Activated B cell treated with CpG ODN at 0.5 μM for 24 hours (primary cell): ENCODE data around the gene PZP. TPM values are rescaled to one million over a fixed set of nuclear protein-coding genes. Genes with fewer than 3 reads are reported as not detected.

Experiments
- ATAC-seq: fragments of 200-7000 bp; cut with Tn5 transposase; one replicate; pipeline ENCODE4 v1.10.0; 2021; ENCODE audit warnings: low read depth, mild to moderate bottlenecking, moderate library complexity
- CTCF ChIA-PET: fragments of 350-600 bp; sonication (Branson Sonifier 250); formaldehyde crosslinking; loops from one replicate; lab custom pipeline; 2021; ENCODE audit warnings: antibody characterized with exemption; lab: Charles Lee
- POLR2A ChIA-PET: fragments of 350-600 bp; sonication (Branson Sonifier 250); formaldehyde crosslinking; loops from one replicate; lab custom pipeline; 2021; ENCODE audit warnings: antibody characterized with exemption; lab: Charles Lee
- DNase-seq: peaks from one replicate; pipeline ENCODE4 v3.0.0; 2022
- H3K27ac Mint-ChIP-seq: one replicate; pipeline ENCODE4 v1.8.0; 2020; ENCODE audit warnings: mixed read lengths
- H3K27me3 Mint-ChIP-seq: one replicate; pipeline ENCODE4 v1.8.0; 2021; ENCODE audit warnings: mixed read lengths
- H3K36me3 Mint-ChIP-seq: one replicate; pipeline ENCODE4 v1.8.0; 2021; ENCODE audit warnings: low read depth, mixed read lengths
- H3K4me1 Mint-ChIP-seq: one replicate; pipeline ENCODE4 v1.8.0; 2021; ENCODE audit warnings: mixed read lengths
- H3K4me3 Mint-ChIP-seq: one replicate; pipeline ENCODE4 v1.8.0; 2020; ENCODE audit warnings: mild to moderate bottlenecking, mixed read lengths
- H3K9me3 Mint-ChIP-seq: one replicate; pipeline ENCODE4 v1.8.0; 2020; ENCODE audit warnings: mixed read lengths
- CTCF ChIP-seq: fragments of 200-600 bp; IDR thresholded peaks from one replicate; pipeline ENCODE4 v1.8.0; 2022; ENCODE audit warnings: antibody characterized with exemption, mild to moderate bottlenecking
- intact Hi-C: fragments of 100-400 bp; cut with micrococcal nuclease; formaldehyde crosslinking; loops from one replicate; pipeline ENCODE4 v1.15.1; 2024
- total RNA-seq: library from RNA; stranded (reverse); gene quantifications from 2 replicates; pipeline ENCODE4 v1.2.3, GENCODE V29; 2022

PZP gene
- total RNA-seq, 1 donor from 2014 or later: not detected

GRCh38 chr12:9103050-9103849 lies 104.9 kb downstream of the PZP start:
- Mint-ChIP-seq H3K9me3 (no peaks in the 10 kb centered on the region), H3K27ac (no peak overlapping the region), H3K4me1 (no peaks in the 10 kb centered on the region), H3K4me3 (no peak overlapping the region), H3K36me3 (no peaks in the 10 kb centered on the region), H3K27me3 (peaks cover 4% of the 10 kb centered on the region)
- intact Hi-C loops: no loop called here
- ATAC-seq (no peak), DNase-seq (no peak)
- ChIA-PET CTCF (no interaction called here), POLR2A (no interaction called here)
- no peak for TF ChIP-seq CTCF

GRCh38 chr12:9101018-9101687 lies 107.0 kb downstream of the PZP start:
- POLR2A ChIA-PET: no interaction called here
- CTCF ChIA-PET: no interaction called here
- Mint-ChIP-seq H3K27ac (no peak overlapping the region), H3K27me3 (peaks cover 4% of the 10 kb centered on the region), H3K36me3 (no peaks in the 10 kb centered on the region), H3K4me3 (no peak overlapping the region), H3K4me1 (no peaks in the 10 kb centered on the region), H3K9me3 (no peaks in the 10 kb centered on the region)
- no peak for ATAC-seq
- no peak for DNase-seq
- intact Hi-C loops: no loop called here
- no peak for TF ChIP-seq CTCF

- no peak for TF ChIP-seq CTCF
- Mint-ChIP-seq H3K27me3 (peaks cover 4% of the 10 kb centered on the region), H3K36me3 (no peaks in the 10 kb centered on the region), H3K4me1 (no peaks in the 10 kb centered on the region), H3K9me3 (no peaks in the 10 kb centered on the region), H3K4me3 (no peak overlapping the region), H3K27ac (no peak overlapping the region)
- intact Hi-C loops: no loop called here
- ChIA-PET CTCF (no interaction called here), POLR2A (no interaction called here)
- ATAC-seq: no peak
- no peak for DNase-seq
Measured at GRCh38 chr12:9099552-9100190, 108.5 kb downstream of the PZP start.

Other genes with a start within 250 kb of the PZP start
- gene KLRG1, start 218.8 kb downstream of the PZP start, total RNA-seq: 1.9 and 3.1 TPM in 2 replicates
- not detected in 2 replicates for gene A2M, start 92.5 kb downstream of the PZP start, total RNA-seq